ENCODE data around the gene AFF4. TPM values are rescaled to one million over a fixed set of nuclear protein-coding genes. Genes with fewer than 3 reads are reported as not detected.

The AFF4 gene
- polyA plus RNA-seq, 1 of the 3 experiments (the other 2 are of a cell fraction): 8.1 TPM

DNA sequence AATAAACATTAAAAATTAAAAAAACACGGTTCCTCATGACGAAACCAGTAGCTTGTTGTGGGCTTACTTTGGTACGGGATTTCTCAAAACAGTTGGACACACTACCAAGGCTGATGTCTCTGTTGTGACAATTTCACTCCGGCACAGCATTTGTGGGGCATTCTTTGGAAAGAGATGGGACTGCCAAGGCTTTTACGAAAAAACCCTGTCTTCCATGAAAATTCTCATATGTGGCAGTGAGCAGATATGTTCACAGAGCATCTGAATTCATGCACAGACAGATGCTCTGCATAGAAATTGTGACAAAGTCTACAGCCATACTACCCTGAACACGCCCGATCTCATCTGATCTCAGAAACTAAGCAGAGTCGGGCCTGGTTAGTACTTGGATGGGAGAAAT lies 115.2 kb downstream of the AFF4 start:
- no peaks in the 10 kb centered on the region for H3K27me3 ChIP-seq (ENCODE audit: insufficient read depth)
- no peak overlapping the region for H3K9ac ChIP-seq
- H3K4me3 ChIP-seq (ENCODE audit: low read depth in 2 of 2, low read length in 1 of 2): no peak overlapping the region
- H2AFZ ChIP-seq (ENCODE audit: low read depth): no peak overlapping the region
- POLR2A ChIA-PET: no interaction called here
- H3F3A ChIP-seq (replicated peaks; ENCODE audit: insufficient read depth): no peaks in the 10 kb centered on the region
- H4K20me1 ChIP-seq (ENCODE audit: insufficient read depth): no peaks in the 10 kb centered on the region
- WGBS (ENCODE audit: low lambda C conversion rate): 89% methylated on average over 8 of the region's 8 CpGs
- no peak for DNase-seq
- no peaks in the 10 kb centered on the region for H3K36me3 ChIP-seq (replicated peaks in 1 of 2; ENCODE audit: control insufficient read depth in 1 of 2, insufficient read depth in 2 of 2, low read length in 1 of 2)
- H3K27ac ChIP-seq (ENCODE audit: low read depth in 2 of 2, low read length in 1 of 2): no peak overlapping the region
- TF ChIP-seq SMC3 (IDR thresholded peaks at IDR 0.05; ENCODE audit: low read depth, low read length): no peak
- no peak for TF ChIP-seq RFX5 (IDR thresholded peaks at IDR 0.05; ENCODE audit: low read length)
- TF ChIP-seq, protein P1, sequence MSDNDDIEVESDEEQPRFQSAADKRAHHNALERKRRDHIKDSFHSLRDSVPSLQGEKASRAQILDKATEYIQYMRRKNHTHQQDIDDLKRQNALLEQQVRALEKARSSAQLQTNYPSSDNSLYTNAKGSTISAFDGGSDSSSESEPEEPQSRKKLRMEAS (IDR thresholded peaks at IDR 0.05; ENCODE audit: low read depth): no peak
- no peak for TF ChIP-seq GATA2 (CRISPR knock-in tag; IDR thresholded peaks at IDR 0.05)
- TF ChIP-seq, protein P2, sequence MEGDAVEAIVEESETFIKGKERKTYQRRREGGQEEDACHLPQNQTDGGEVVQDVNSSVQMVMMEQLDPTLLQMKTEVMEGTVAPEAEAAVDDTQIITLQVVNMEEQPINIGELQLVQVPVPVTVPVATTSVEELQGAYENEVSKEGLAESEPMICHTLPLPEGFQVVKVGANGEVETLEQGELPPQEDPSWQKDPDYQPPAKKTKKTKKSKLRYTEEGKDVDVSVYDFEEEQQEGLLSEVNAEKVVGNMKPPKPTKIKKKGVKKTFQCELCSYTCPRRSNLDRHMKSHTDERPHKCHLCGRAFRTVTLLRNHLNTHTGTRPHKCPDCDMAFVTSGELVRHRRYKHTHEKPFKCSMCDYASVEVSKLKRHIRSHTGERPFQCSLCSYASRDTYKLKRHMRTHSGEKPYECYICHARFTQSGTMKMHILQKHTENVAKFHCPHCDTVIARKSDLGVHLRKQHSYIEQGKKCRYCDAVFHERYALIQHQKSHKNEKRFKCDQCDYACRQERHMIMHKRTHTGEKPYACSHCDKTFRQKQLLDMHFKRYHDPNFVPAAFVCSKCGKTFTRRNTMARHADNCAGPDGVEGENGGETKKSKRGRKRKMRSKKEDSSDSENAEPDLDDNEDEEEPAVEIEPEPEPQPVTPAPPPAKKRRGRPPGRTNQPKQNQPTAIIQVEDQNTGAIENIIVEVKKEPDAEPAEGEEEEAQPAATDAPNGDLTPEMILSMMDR (IDR thresholded peaks at IDR 0.05): no peak
- no peak for TF ChIP-seq RXRA (IDR thresholded peaks at IDR 0.05; ENCODE audit: borderline replicate concordance, low read depth)
- TF ChIP-seq, protein P3, sequence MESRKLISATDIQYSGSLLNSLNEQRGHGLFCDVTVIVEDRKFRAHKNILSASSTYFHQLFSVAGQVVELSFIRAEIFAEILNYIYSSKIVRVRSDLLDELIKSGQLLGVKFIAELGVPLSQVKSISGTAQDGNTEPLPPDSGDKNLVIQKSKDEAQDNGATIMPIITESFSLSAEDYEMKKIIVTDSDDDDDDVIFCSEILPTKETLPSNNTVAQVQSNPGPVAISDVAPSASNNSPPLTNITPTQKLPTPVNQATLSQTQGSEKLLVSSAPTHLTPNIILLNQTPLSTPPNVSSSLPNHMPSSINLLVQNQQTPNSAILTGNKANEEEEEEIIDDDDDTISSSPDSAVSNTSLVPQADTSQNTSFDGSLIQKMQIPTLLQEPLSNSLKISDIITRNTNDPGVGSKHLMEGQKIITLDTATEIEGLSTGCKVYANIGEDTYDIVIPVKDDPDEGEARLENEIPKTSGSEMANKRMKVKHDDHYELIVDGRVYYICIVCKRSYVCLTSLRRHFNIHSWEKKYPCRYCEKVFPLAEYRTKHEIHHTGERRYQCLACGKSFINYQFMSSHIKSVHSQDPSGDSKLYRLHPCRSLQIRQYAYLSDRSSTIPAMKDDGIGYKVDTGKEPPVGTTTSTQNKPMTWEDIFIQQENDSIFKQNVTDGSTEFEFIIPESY (IDR thresholded peaks at IDR 0.05; ENCODE audit: borderline replicate concordance, low read depth): no peak
- TF ChIP-seq, protein P4, sequence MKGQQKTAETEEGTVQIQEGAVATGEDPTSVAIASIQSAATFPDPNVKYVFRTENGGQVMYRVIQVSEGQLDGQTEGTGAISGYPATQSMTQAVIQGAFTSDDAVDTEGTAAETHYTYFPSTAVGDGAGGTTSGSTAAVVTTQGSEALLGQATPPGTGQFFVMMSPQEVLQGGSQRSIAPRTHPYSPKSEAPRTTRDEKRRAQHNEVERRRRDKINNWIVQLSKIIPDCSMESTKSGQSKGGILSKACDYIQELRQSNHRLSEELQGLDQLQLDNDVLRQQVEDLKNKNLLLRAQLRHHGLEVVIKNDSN (IDR thresholded peaks at IDR 0.05; ENCODE audit: borderline replicate concordance, low read depth): no peak
- no peak for TF ChIP-seq FOXM1 (IDR thresholded peaks at IDR 0.05; ENCODE audit: low read depth)
- TF ChIP-seq FOXJ3 (CRISPR knock-in tag; IDR thresholded peaks at IDR 0.05): no peak
- no peak for TF ChIP-seq GABPA (IDR thresholded peaks at IDR 0.05; ENCODE audit: low read depth)
- no peak for TF ChIP-seq NFIC (IDR thresholded peaks at IDR 0.05; ENCODE audit: borderline replicate concordance)
- TF ChIP-seq TEAD4 (IDR thresholded peaks at IDR 0.05; ENCODE audit: borderline replicate concordance, insufficient read depth): no peak
- no peak for TF ChIP-seq SIN3A (IDR thresholded peaks at IDR 0.05; ENCODE audit: borderline replicate concordance, low read depth, low read length)
- TF ChIP-seq, protein P5, sequence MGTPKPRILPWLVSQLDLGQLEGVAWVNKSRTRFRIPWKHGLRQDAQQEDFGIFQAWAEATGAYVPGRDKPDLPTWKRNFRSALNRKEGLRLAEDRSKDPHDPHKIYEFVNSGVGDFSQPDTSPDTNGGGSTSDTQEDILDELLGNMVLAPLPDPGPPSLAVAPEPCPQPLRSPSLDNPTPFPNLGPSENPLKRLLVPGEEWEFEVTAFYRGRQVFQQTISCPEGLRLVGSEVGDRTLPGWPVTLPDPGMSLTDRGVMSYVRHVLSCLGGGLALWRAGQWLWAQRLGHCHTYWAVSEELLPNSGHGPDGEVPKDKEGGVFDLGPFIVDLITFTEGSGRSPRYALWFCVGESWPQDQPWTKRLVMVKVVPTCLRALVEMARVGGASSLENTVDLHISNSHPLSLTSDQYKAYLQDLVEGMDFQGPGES (IDR thresholded peaks at IDR 0.05; ENCODE audit: low read depth, low read length): no peak
- no peak for TF ChIP-seq NRF1 (IDR thresholded peaks at IDR 0.05; ENCODE audit: low read depth, low read length)
- no peak for TF ChIP-seq MXI1 (IDR thresholded peaks at IDR 0.05; ENCODE audit: low read depth, low read length)
- no peak overlapping the region for H3K4me2 ChIP-seq
- no peaks in the 10 kb centered on the region for H3K9me3 ChIP-seq
- H3K79me2 ChIP-seq (ENCODE audit: insufficient read depth): no peaks in the 10 kb centered on the region
- no peaks in the 10 kb centered on the region for H3K4me1 ChIP-seq (ENCODE audit: control insufficient read depth in 1 of 2, insufficient read depth in 2 of 2, low read depth in 1 of 2, low read length in 1 of 2)
- CTCF ChIA-PET: no interaction called here
- no peaks in the 10 kb centered on the region for H3K9me2 ChIP-seq
